ENCODE data around the gene ILF3.
A peak's percentile ranks its signal among the peaks of the same experiment; 100 is the strongest.
"Not testable (repeated sequence)": the region's sequence is repeated elsewhere in the genome, so short reads cannot be mapped to it uniquely, and the experiment has no call there.

ILF3 gene

GRCh38 chr19:10643172-10643967, 10.8 kb upstream of the ILF3 start:
- DNase-seq, result no peak

- DNase-seq, result peak; percentile 28
Measured at GRCh38 chr19:10643968-10644259, 10.2 kb upstream of the ILF3 start.

DNA sequence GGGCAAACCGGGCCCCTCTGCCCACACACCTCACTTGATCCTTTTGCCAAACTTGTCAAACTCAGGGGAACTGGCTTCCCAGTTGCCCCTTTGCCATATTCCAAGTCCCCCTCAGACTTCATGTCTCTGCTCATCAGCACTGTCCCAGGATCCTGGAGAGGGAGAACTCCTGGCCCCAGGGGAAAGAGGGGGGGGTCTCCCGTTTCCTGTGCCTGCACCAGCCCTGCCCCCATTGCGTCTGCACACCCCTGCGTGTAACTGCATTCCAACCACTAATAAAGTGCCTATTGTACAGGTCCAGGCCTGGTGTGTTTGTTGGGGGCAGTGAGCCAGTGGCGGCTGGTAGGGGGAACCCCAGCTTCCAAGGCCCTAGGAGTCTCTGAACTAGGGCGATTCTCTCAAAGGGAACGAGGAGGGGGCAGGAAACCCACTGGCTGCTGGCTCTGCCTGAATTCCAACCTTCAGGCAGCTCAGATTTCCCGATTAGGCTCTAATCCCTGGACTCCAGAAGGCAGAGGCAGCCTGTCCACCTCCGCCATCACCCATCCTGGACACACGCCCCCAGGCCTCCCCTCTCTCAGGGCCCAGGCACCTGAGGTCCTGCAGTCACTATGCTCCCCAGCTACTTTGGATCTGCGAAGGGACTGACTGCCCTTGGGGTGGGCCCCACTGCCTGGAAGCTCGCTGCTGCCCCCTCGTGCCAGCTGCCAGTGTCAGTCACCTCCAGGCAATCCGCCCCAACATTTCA, 9.7 kb upstream of the ILF3 start:
- peak; percentile 67 for DNase-seq

DNA sequence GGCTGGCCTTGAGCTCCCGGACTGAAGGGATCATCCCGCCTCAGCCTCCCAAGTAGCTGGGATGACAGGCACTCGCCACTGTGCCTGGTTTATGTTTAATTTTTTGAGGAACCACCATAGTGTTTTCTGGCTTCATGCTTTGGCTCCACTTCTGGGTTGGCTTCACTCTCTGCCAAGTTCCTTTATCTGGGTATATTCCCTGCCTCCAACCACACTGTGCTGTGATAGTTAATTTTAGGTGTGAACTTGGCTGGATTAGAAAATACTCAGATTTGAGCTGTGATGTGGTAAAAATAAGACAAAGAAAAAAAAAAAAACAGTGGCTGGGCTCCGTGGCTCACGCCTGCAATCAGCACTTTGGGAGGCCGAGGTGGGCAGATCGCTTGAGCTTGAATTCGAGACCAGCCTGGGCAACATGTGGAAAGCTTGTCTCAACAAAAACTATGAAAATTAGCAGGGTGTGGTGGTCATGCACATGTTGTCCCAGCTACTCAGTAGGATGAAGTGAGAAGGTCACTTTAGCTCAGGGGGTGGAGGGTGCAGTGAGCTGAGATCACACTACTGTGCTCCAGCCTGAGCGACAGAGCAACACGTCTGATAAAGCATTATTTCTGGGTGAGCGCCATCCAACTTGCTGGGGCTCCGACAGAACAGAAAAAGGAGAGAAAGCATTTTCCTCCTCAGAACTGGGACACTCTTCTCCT, 7.5 kb upstream of the ILF3 start:
- no peak for DNase-seq

DNA sequence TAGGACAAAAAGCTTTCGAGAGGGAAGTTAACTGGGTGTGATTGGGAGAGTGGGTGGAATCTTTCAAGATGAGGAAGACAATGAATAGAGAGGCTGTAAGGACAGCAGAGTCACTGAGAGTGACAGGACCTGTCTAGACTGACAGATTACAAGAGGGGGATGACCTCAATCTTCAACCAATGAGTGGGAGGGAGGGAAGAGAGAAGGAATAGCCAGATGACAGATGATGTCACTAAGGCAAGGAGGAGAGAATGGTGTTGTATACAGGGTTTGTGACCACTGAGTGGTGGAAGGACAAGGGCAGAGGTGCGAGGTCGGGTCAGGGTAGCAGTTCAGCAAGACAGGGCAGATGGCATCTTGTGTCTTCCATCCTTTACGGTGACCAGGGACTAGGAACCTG, 5.8 kb upstream of the ILF3 start:
- DNase-seq, result no peak

DNA sequence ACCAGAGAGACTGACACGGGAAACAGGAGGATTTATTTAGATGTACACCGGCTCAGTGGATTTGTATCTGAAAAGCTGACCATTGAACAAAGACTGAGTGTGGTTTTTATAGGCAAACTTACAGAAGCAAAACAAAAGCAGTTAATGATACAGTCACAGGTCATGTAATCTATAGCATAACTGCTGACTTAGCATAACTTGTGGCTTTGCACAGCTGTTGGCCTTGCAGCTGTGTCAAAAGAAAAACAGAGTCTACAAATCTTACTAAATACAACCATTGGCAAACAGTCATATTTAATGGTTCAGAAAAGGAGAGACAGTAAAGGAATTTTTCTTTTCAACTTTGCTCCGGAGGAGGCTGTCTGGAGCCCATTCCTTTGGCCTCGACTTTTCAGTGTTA, 2.3 kb upstream of the ILF3 start:
- no peak for DNase-seq

DNA sequence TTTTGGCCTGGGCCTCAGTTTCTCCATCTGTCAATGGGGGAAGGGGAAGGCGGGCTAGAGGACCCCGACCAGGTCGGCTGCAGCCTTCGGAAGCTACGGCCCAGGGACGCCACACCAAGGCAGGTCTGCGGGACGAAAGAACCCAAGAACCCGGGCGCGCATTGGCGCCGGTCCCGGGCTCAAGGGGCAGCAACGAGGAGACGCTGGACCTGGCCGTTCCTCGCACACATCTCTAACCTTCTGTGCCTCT, 739 bp upstream of the ILF3 start:
- DNase-seq, result no peak

GRCh38 chr19:10654610-10655456, 687 bp downstream of the ILF3 start:
- peak; percentile 52 for DNase-seq

- peak; percentile 22 for DNase-seq
Measured at GRCh38 chr19:10655457-10656312, 1.5 kb downstream of the ILF3 start.

GRCh38 chr19:10660346-10660745, 6.2 kb downstream of the ILF3 start:
- DNase-seq, result no peak

DNA sequence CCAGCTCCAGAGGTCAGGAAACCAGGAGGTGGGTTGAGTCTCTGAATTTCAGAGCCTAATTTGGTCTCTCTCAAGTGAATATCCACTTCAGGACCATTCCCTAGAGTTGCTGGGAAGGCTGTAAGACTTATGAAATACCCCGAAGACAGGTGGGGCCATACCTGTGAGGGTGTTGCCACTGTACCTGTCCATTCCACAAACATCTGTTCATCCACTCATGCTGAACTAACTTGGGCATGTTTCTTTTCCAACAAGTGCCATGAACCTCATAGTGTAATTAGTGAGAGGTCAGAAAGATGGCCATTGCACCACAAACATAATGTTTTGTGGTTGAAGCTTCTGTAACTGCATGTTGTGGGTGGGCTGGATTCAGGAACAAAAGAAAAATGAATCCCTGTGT, 7.8 kb downstream of the ILF3 start:
- DNase-seq, result no peak

DNA sequence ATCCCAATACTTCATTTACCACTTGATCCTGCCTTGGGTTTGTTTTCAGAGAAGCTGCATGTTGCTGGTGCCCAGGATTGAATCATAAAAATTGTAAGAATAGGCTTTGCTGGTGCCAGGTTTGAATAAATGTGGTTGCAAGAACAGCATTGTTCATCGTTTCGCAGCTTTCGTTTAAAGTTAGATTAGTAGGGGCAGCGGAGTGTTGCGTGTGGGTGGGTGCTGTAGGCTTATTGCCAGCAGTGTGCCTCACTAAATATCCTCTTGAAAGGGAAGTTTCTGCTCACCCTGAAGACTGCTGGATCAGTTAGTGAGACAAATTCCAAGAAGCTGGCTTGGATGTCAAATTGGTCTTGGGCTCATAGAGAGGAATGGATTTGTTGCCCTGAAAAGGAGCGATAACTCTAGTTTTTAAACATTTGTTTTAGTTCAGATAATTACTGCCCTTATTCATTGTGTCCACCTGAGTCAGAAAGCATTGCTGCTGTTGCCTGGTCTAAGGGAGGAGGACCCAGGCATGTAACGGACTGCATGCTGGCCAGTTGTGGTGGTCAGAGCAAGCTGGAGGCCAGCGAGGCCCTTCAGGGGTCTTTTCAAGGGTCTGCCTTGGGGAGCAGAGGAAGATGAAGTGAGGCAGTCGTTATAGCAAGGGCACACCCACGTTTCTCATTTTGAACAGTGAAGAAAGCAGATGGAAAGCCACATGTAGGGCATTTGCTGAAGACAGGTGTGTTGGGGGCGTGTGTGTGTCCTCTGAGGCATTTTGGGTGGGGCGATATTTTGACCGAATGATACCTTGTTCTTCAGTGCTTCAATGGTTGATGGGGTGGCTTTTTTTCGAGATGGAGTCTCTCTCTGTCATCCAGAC, 8.5 kb downstream of the ILF3 start:
- DNase-seq, result no peak

DNA sequence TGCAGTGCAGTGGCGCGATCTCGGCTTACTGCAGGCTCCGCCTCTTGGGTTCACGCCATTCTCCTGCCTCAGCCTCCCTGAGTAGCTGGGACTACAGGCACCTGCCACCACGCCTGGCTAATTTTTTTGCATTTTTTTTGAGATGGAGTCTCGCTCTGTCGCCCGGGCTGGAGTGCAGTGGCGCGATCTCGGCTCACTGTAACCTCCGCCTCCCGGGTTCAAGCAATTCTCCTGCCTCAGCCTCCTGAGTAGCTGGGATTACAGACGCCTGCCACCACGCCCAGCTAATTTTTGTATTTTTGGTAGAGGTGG, 9.1 kb downstream of the ILF3 start:
- not testable (repeated sequence) for DNase-seq

DNA sequence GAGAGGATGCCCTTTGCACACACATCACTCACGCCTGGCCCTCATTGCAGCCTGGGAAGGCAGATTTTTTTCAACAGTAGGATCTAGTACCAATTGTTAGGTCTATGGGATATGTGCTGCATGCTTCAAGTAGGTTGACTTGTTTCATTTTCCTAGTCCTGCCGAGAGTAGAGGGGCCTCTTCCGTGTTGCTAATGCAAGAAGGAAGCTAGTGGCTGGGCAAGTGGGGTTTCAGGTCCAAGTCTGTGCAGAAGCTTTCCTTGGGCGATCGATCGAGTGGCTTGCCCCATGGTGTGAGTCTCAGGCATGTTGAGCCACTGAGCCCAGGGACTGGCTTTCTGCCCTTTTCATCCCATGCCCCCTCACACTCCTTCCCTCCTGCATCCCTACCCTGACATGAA, 13.7 kb downstream of the ILF3 start:
- DNase-seq, result no peak

DNA sequence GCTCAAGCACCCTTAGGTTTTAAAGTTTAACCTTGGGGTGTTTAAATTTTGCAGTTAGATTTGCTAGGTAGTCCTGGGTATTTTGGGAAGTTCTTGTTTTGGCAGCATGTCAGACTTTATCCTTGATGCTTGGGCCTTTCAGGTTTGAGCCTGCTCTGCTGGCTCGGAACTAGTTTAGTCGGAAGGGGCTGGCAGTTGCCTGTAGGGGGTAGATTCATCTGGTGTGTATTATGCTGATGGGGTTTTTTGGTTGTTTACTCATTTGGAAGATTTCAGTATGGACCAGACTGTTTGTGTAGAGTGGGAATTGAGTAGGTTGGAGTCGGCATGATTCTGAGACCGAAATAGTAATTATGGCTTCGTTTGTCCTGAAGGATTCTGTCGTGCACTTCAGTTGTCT, 15.1 kb downstream of the ILF3 start:
- DNase-seq, result no peak

DNA sequence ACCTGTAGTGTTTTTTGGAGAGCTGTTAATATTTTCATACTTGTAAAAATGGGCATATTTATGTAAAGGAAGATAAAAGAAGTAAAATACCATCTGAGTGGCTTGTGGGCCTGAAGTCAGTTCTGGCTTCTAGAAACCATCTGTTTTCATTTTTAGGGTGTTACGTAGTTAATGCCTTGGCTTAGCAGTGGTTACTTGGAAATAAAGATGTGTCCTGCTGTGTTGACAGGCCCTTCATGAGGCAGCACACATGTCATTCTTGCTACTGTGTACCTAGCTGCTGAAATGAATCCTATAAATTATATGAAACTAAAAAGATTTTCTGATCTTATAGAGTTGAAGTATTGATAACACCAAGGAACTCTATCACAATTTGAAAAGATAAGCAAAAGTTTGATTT, 16.0 kb downstream of the ILF3 start:
- peak; percentile 67 for DNase-seq

DNA sequence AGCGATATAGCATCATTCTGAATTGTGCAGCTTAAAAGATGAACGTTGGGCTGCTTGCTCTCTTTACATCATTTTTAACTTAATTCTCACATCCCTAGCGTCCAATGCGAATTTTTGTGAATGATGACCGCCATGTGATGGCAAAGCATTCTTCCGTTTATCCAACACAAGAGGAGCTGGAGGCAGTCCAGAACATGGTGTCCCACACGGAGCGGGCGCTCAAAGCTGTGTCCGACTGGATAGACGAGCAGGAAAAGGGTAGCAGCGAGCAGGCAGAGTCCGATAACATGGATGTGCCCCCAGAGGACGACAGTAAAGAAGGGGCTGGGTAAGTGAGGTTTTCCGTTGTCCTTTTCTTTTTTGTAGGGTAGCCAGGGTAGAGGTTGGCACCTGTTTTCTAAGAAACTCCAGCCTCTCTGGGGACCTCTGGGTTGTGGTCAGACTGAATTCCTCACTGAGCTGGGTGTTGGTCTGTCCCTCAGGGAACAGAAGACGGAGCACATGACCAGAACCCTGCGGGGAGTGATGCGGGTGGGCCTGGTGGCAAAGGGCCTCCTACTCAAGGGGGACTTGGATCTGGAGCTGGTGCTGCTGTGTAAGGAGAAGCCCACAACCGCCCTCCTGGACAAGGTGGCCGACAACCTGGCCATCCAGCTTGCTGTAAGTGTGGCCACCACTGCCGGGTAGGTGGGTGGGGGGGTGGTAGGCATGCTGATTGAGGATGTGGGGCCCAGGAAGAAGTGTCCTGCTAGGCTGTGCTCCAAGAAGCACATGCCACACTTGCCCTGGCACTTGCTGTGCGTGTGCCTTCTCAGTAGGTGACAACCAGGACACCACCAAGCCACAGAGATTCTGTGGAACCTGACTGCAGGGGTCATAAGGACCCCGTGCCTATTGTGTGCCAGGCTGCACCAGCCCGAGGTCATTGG, 17.0 kb downstream of the ILF3 start:
- no peak for DNase-seq

DNA sequence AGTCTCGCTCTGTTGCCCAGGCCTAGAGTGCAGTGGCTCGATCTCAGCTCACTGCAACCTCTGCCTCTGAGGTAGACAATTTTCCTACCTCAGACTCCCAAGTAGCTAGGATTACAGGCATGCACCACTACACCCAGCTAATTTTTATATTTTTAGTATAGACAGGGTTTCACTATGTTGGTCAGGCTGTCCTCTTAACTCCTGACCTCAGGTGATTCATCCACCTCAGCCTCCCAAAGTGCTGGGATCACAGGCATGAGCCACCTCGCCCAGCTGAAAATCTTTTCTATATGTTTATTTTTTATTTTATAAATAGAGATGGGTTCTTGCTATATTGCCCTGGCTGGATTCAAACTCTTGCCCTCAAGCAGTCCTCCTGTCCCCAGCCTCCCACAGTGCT, 17.8 kb downstream of the ILF3 start:
- DNase-seq, result not testable (repeated sequence)

DNA sequence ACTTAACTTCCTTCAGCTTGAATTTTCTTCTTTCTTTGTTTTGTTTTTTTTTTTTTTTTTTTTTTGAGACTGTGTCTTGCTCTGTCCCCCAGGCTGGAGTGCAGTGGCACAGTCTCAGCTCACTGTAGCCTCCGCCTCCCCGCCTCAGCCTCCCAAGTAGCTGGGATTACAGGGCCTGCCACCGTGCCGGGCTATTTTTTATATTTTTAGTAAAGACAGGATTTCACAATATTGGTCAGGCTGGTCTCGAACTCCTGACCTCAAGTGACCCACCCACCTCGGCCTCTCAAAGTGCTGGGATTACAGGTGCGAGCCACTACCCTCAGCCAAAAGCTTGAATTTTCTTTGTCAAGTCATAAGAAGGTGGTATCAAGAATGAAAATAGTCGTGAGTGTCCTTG, 21.1 kb downstream of the ILF3 start:
- not testable (repeated sequence) for DNase-seq

DNA sequence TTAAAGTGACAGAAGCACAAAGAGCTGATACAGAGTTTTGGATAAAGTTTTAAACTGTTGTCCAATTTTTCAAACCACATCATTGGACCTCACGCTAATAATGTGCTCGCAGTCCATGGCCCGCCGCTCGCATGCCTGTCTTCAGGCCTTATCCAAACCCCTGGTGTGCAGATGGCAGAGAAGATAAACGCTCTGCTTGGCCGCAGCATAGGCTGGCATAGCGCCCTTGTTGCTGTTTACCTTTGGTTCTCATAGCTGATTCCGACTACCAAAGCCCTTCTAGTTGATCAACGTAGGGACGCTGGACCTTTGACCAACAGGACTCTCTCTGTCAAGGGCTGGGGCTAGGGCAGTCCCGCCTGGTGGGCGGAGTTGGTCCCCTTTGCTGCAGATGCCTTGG, 23.6 kb downstream of the ILF3 start:
- no peak for DNase-seq

GRCh38 chr19:10678813-10679212, 24.7 kb downstream of the ILF3 start:
- DNase-seq, result no peak

Measured in fibroblast of skin of right quadriceps (primary cell).